ENCODE measurements around the gene RAI1.

The RAI1 gene

GRCh38 chr17:17774009-17774881 is 93.0 kb downstream of the RAI1 start:
- no CpG with 5 or more reads among the region's 21 CpGs for WGBS, 2 donors (ENCODE audit: extremely low coverage in 2 of 2, insufficient read length in 2 of 2, insufficient replicate concordance in 1 of 2)
- Histone ChIP-seq H2BK15ac (ENCODE audit: low read length) (no peak overlapping the region), H2BK120ac (ENCODE audit: low read depth, low read length) (no peak overlapping the region), H2AK5ac (ENCODE audit: low read depth, low read length) (no peak overlapping the region), H3K27me3 (ENCODE audit: control insufficient read depth in 3 of 3, insufficient read depth in 3 of 3, low read depth in 1 of 3, low read length in 3 of 3) (no peaks in the 10 kb centered on the region), H3K4me3 (ENCODE audit: low read length in 2 of 2) (no peak overlapping the region), H3K9ac (ENCODE audit: low read depth, low read length, poor library complexity) (no peak overlapping the region), H3K4me2 (ENCODE audit: insufficient read depth, low read length, poor library complexity, severe bottlenecking) (no peak overlapping the region), H2BK12ac (ENCODE audit: low read length) (peak overlapping the region; percentile 3), H3K79me1 (ENCODE audit: low read depth, low read length) (peaks cover 17% of the 10 kb centered on the region), H3K27ac (replicated peaks; ENCODE audit: low read length) (no peak overlapping the region), H3K36me3 (replicated peaks in 1 of 2; ENCODE audit: control insufficient read depth in 2 of 2, insufficient read depth in 2 of 2, low read length in 2 of 2) (peaks cover 0 to 16% of the 10 kb centered on the region in 2 donors), H2AFZ (ENCODE audit: low read length) (no peak overlapping the region), H3K4ac (ENCODE audit: low read length) (no peak overlapping the region), H3K4me1 (ENCODE audit: control insufficient read depth in 2 of 2, insufficient read depth in 1 of 2, low read depth in 1 of 2, low read length in 2 of 2) (peaks cover 26 to 29% of the 10 kb centered on the region in 2 donors), H3K18ac (ENCODE audit: low read length) (no peak overlapping the region), H3K23ac (ENCODE audit: low read depth, low read length, poor library complexity) (no peak overlapping the region), H4K91ac (ENCODE audit: low read depth, low read length, poor library complexity) (no peak overlapping the region), H4K8ac (ENCODE audit: low read depth, low read length) (no peak overlapping the region), H3K14ac (ENCODE audit: low read length) (no peak overlapping the region), H2BK5ac (ENCODE audit: low read length) (no peak overlapping the region), H3K9me3 (replicated peaks in 1 of 2; ENCODE audit: control insufficient read depth in 2 of 2, insufficient read depth in 1 of 2, low read depth in 1 of 2, low read length in 2 of 2) (no peaks in the 10 kb centered on the region)
- DNase-seq (ENCODE audit: low spot score): no peak

GRCh38 chr17:17776889-17777288 is 95.6 kb downstream of the RAI1 start:
- peaks cover 12% of the 10 kb centered on the region for H3K79me1 ChIP-seq (ENCODE audit: low read depth, low read length)
- DNase-seq (ENCODE audit: low spot score): no peak

GRCh38 chr17:17778308-17779014 is 97.2 kb downstream of the RAI1 start:
- DNase-seq (ENCODE audit: low spot score): no peak
- peaks cover 6% of the 10 kb centered on the region for H3K79me1 ChIP-seq (ENCODE audit: low read depth, low read length)
- H2BK15ac ChIP-seq (ENCODE audit: low read length): no peak overlapping the region
- H2AFZ ChIP-seq (ENCODE audit: low read length): no peak overlapping the region
- no peaks in the 10 kb centered on the region for H3K9me3 ChIP-seq (replicated peaks in 1 of 2; ENCODE audit: control insufficient read depth in 2 of 2, insufficient read depth in 1 of 2, low read depth in 1 of 2, low read length in 2 of 2)
- H3K4me2 ChIP-seq (ENCODE audit: insufficient read depth, low read length, poor library complexity, severe bottlenecking): no peak overlapping the region
- peak overlapping the region; percentile 53 for H2AK5ac ChIP-seq (ENCODE audit: low read depth, low read length)
- H3K9ac ChIP-seq (ENCODE audit: low read depth, low read length, poor library complexity): no peak overlapping the region
- H3K18ac ChIP-seq (ENCODE audit: low read length): peak overlapping the region; percentile 12
- H4K91ac ChIP-seq (ENCODE audit: low read depth, low read length, poor library complexity): no peak overlapping the region
- H2BK120ac ChIP-seq (ENCODE audit: low read depth, low read length): no peak overlapping the region
- peaks cover 25 to 28% of the 10 kb centered on the region in 2 donors for H3K4me1 ChIP-seq (ENCODE audit: control insufficient read depth in 2 of 2, insufficient read depth in 1 of 2, low read depth in 1 of 2, low read length in 2 of 2)
- H3K14ac ChIP-seq (ENCODE audit: low read length): no peak overlapping the region
- peaks cover 0 to 2% (median 0%) of the 10 kb centered on the region in 3 experiments for H3K27me3 ChIP-seq (ENCODE audit: control insufficient read depth in 3 of 3, insufficient read depth in 3 of 3, low read depth in 1 of 3, low read length in 3 of 3)
- H3K27ac ChIP-seq (replicated peaks; ENCODE audit: low read length): no peak overlapping the region
- H3K4me3 ChIP-seq (ENCODE audit: low read length in 2 of 2): no peak overlapping the region
- H3K36me3 ChIP-seq (replicated peaks in 1 of 2; ENCODE audit: control insufficient read depth in 2 of 2, insufficient read depth in 2 of 2, low read length in 2 of 2): peaks cover 0 to 16% of the 10 kb centered on the region in 2 donors
- no peak overlapping the region for H3K23ac ChIP-seq (ENCODE audit: low read depth, low read length, poor library complexity)
- no peak overlapping the region for H3K4ac ChIP-seq (ENCODE audit: low read length)
- WGBS, 2 donors (ENCODE audit: extremely low coverage in 2 of 2, insufficient read length in 2 of 2, insufficient replicate concordance in 1 of 2): no CpG with 5 or more reads among the region's 8 CpGs
- no peak overlapping the region for H2BK5ac ChIP-seq (ENCODE audit: low read length)
- H4K8ac ChIP-seq (ENCODE audit: low read depth, low read length): no peak overlapping the region
- no peak overlapping the region for H2BK12ac ChIP-seq (ENCODE audit: low read length)

More at GRCh38 chr17:17776889-17777288, 95.6 kb downstream of the RAI1 start:
- H2BK15ac ChIP-seq (ENCODE audit: low read length): no peak overlapping the region
- H3K36me3 ChIP-seq (replicated peaks in 1 of 2; ENCODE audit: control insufficient read depth in 2 of 2, insufficient read depth in 2 of 2, low read length in 2 of 2): peaks cover 0 to 16% of the 10 kb centered on the region in 2 donors
- H3K27me3 ChIP-seq (ENCODE audit: control insufficient read depth in 3 of 3, insufficient read depth in 3 of 3, low read depth in 1 of 3, low read length in 3 of 3): peaks cover 0 to 2% (median 0%) of the 10 kb centered on the region in 3 experiments
- no peak overlapping the region for H2BK5ac ChIP-seq (ENCODE audit: low read length)
- no peak overlapping the region for H2BK120ac ChIP-seq (ENCODE audit: low read depth, low read length)
- no peak overlapping the region for H3K4me2 ChIP-seq (ENCODE audit: insufficient read depth, low read length, poor library complexity, severe bottlenecking)
- H2BK12ac ChIP-seq (ENCODE audit: low read length): no peak overlapping the region
- no peak overlapping the region for H3K4ac ChIP-seq (ENCODE audit: low read length)
- H3K9ac ChIP-seq (ENCODE audit: low read depth, low read length, poor library complexity): no peak overlapping the region
- H3K14ac ChIP-seq (ENCODE audit: low read length): no peak overlapping the region
- H2AFZ ChIP-seq (ENCODE audit: low read length): no peak overlapping the region
- H3K4me3 ChIP-seq (ENCODE audit: low read length in 2 of 2): no peak overlapping the region
- H3K18ac ChIP-seq (ENCODE audit: low read length): no peak overlapping the region
- peaks cover 25 to 28% of the 10 kb centered on the region in 2 donors for H3K4me1 ChIP-seq (ENCODE audit: control insufficient read depth in 2 of 2, insufficient read depth in 1 of 2, low read depth in 1 of 2, low read length in 2 of 2)
- no peak overlapping the region for H2AK5ac ChIP-seq (ENCODE audit: low read depth, low read length)
- no peak overlapping the region for H3K27ac ChIP-seq (replicated peaks; ENCODE audit: low read length)
- WGBS, 2 donors (ENCODE audit: extremely low coverage in 2 of 2, insufficient read length in 2 of 2, insufficient replicate concordance in 1 of 2): no CpG with 5 or more reads among the region's 3 CpGs
- H3K9me3 ChIP-seq (replicated peaks in 1 of 2; ENCODE audit: control insufficient read depth in 2 of 2, insufficient read depth in 1 of 2, low read depth in 1 of 2, low read length in 2 of 2): no peaks in the 10 kb centered on the region
- no peak overlapping the region for H3K23ac ChIP-seq (ENCODE audit: low read depth, low read length, poor library complexity)
- H4K8ac ChIP-seq (ENCODE audit: low read depth, low read length): no peak overlapping the region
- H4K91ac ChIP-seq (ENCODE audit: low read depth, low read length, poor library complexity): no peak overlapping the region

Data from neuronal stem cell (in vitro differentiated cells).